IPS DF 19.7 (cell line): ENCODE measurements around the gene RXRA.

Experiments used
- DNase-seq: peaks from one replicate; pipeline ENCODE4 v3.0.0-alpha.2; 2013; ENCODE audit warnings: low read depth, low spot score

RXRA gene

DNA sequence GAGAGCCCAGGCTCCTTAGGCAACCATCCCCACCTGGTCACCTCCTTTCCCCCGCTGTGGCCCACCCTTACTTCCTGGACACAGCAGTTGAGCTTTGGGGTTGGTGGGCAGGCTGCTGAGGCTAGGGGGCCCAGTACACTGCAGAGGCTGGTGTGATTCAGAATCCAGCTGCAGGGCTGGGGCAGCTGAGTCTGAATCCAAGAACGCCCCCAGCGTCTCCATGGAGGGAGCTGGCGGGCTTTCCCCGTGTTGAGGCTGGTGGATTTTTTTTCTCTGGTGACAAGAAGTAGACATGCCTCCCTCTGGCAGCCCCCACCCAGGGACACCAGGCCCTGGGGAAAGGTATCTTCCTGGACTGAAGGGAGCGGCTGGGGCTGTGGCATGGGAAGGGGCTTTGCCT lies 104.8 kb downstream of the RXRA start:
- DNase-seq, result no peak

GRCh38 chr9:134431626-134432025 lies 105.4 kb downstream of the RXRA start:
- no peak for DNase-seq

DNA sequence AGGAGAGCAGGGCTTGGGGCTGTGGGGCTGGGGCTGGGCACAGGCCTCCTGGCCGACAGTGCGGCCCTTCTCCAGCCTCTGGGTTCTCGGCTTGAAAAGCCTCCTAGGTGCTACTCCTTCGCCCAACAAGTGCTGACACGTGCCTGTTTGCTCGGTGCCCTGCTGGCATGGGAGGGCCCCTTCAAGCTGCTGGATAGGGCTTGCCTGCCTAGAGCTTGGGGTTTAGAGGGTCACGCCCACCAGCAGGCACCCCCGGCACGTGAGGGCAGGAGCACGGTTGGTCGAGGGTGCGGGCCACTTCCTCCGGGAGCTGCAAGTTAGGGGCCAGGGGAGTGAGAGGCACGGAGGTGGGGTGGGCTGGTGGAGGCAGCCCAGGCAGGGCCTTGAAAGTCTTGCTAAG lies 106.2 kb downstream of the RXRA start:
- no peak for DNase-seq

DNA sequence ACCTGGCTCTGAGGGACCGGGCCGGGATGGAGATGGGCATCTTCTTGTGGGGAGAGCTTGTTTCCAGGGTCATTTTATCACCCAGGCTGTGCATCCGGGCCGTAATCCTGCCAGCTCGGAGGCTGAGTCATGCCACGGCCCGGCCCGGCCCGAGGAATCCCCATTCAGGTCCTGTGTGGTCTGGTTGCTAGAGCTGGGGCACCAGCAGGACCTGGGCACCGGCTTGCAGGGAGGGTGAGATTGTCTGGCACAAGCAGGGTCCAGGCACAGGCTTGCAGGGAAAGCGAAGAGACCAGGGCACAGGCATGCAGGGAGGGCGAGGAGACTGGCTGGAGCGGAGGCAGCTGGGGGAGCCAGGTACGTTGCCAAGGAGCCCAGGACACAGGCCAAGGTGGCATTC lies 106.8 kb downstream of the RXRA start:
- no peak for DNase-seq

DNA sequence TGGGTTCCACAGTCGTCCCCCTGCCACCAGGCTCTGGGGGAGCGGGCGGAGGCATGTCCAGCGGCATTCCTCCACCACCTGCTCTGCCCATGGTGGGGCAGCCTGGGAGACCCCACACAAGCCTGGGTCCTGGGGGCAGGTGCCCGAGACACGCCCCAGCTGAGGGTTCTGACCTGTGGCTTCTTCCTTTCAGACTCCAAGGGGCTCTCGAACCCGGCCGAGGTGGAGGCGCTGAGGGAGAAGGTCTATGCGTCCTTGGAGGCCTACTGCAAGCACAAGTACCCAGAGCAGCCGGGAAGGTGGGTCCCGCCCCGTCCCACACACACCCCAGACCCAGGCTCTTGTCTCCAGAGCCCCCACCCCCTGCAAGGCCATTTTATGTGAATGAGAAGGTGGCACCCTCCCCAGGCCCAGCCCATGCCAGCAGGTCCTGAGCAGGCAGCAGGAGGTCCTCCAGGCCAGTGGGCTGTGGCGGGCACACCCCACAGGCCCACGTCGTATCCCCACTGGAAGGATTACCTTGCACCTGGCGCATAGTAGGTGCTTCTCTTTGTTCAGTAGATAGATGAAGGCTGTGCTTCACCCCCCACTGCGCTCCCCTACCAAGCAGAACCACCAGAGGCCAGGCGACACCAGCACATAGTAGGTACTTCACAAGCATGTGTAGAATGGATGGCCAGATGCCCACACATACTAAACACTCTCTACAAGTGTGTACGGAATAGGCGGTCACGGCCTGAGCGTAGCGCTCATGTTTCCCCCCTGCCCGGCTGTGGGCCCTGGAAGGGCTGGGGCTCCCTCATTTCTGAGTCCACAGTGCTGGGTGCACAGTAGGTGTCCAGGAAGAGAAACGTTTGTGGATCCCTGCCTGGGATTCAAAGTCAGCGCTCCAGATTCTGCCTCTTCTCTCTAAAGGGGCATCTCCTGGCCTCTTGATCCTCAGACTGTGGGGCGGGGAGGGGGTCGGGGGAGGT lies 107.9 kb downstream of the RXRA start:
- DNase-seq, result no peak

- no peak for DNase-seq
Observed at GRCh38 chr9:134434894-134435506, 108.7 kb downstream of the RXRA start.

DNA sequence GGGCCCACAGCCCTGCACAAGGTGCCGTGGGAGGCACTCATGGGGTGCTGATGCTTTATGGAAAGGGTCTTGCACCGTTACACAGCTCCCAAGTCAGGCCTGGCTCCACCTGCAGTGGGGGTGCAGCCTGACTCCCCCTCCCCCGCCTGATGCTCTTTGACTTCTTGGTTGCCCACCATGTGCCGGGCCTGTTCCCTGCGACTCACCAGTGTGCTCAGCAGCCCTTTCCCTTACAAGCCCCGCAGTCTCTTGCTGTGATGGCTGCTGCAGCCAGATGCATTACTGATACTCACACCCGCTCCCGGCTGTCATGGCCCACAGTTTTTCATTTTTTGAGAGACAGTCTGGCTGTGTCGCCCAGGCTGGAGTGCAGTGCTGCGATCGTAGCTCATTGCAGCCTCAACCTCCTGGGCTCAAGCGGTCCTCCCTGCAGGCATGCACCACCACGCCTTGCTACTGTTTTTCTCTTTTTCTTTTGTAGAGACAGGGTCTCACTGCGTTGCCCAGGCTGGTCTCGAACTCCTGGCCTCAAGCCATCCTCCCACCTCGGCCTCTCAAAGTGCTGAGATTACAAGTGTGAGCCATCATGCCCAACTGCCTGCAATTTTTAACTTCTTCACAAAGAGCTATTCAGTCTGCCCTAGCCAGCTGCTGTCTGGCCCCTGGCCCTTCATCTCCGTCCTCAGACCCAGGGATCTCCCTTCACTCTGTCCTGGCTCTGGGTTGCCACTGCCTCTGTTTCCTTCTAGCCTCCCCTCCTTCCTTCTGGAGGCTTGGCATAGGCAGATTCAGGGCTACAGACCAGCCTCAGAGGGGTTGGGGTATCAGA lies 109.5 kb downstream of the RXRA start:
- no peak for DNase-seq

DNA sequence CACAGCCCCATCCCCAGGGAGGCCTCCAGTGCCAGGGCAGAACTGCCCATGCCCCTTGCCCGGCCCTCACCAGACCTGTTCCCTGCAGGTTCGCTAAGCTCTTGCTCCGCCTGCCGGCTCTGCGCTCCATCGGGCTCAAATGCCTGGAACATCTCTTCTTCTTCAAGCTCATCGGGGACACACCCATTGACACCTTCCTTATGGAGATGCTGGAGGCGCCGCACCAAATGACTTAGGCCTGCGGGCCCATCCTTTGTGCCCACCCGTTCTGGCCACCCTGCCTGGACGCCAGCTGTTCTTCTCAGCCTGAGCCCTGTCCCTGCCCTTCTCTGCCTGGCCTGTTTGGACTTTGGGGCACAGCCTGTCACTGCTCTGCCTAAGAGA lies 110.1 kb downstream of the RXRA start:
- DNase-seq, result no peak

- DNase-seq, result no peak
Observed at GRCh38 chr9:134436911-134437310, 110.7 kb downstream of the RXRA start.

GRCh38 chr9:134437403-134438194 lies 111.3 kb downstream of the RXRA start:
- no peak for DNase-seq

GRCh38 chr9:134438195-134438788 lies 112.0 kb downstream of the RXRA start:
- DNase-seq, result no peak

DNA sequence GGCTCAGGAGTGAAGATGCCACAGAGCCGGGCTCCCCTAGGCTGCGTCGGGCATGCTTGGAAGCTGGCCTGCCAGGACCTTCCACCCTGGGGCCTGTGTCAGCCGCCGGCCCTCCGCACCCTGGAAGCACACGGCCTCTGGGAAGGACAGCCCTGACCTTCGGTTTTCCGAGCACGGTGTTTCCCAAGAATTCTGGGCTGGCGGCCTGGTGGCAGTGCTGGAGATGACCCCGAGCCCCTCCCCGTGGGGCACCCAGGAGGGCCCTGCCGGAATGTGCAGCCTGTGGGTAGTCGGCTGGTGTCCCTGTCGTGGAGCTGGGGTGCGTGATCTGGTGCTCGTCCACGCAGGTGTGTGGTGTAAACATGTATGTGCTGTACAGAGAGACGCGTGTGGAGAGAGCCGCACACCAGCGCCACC lies 113.1 kb downstream of the RXRA start:
- no peak for DNase-seq

DNA sequence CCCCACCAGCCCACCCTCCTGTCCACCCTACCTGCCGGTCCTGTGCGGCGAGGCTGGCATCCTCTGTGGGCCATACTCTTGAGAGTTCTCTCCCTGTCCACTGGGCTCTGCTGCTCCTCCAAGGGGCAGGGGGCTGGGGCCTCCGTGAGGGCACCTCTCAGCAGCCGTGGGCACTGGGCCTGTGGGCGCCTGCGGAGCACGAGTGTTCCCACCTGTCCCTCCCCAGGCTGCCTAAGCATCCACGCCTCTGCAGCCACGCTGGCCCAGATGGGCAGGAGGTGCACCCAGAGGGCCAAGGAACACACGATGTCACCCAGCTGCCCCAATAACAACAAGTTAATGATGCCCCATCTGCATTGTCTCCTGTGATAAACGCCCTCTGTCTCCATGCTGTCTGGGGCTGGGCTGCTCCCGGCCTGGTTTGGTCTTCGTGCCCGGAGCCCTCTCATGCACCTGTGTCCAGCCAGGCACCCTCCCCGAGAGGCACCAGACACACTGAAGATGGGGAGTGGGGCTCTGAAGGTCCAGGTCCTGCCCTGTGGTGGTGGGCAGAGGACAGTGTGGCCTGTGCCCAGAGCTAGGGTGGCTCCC lies 114.5 kb downstream of the RXRA start:
- no peak for DNase-seq

GRCh38 chr9:134441227-134442084 lies 115.2 kb downstream of the RXRA start:
- DNase-seq, result no peak

DNA sequence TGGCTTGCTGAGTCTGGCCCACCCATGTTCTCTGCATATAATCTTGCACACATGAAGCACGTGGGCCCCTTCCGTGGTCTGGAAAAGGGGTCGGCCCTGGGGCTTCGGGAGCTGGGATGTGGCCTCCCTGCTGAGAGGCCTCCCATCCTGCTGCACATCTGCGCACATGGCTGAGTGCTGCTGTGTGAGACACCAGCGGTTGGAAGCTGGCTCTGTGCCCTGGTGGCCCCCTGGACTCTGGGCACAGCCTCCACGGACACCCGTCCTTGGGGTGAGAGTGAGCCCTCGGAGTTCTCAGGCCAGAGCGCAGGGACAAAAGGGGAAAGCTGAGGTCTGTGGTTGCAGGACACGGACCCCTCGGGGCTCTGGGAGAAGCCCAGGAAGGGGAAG lies 115.8 kb downstream of the RXRA start:
- DNase-seq, result no peak

DNA sequence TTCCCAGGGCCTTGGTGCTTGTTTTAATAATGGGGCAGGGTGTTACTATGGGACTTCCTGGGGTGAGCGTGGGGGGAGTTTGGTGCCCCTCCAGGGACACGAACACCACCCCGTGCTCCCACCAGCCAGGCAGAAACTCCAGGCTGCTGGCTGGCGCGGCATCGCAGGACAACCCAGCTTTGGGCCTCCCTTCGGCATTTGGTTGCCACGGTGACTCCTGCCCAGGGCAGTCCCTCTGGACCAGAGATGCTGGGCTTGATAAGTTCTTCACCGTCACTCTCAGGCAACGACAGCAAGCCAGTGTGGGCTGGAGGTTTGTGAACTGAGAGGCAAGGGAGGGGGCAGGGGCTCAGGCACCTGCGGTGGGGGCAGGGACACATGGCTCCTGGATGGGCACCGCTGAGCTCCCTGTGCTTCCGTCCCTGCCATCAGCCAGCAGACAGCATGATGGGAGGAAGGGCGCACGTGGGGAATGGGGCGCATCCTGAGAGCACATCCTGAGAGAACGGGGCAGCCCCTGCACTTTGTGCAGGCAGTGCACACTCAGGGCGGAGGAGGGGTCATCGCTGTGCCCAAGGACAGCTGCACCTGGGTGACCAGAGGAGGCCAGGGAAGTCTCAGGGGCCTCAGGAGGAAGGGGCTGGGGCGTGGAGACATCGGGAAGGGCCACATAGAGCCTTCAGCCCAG lies 116.4 kb downstream of the RXRA start:
- DNase-seq, result no peak

GRCh38 chr9:134443174-134444037 lies 117.2 kb downstream of the RXRA start:
- DNase-seq, result no peak

- no peak for DNase-seq
Observed at GRCh38 chr9:134444038-134444315, 117.7 kb downstream of the RXRA start.
